Effector memory CD4-positive, alpha-beta T cell (primary cell): ENCODE measurements around the gene DPCD.

ENCODE experiments used
- DNase-seq, 3 donors: peaks; one replicate each; pipeline ENCODE4 v3.0.0-alpha.2; 2020
- H3K27ac ChIP-seq: 2 replicates; pipeline ENCODE4 v1.7.0; 2013; ENCODE audit warnings: mild to moderate bottlenecking, low read length, moderate library complexity; ENCODE audit not compliant: insufficient read depth, poor library complexity, severe bottlenecking
- H3K27me3 ChIP-seq: replicated peaks from 2 replicates; pipeline ENCODE4 v1.7.0; 2013; ENCODE audit warnings: mild to moderate bottlenecking, low read length; ENCODE audit not compliant: insufficient read depth, control insufficient read depth, poor library complexity, severe bottlenecking
- H3K36me3 ChIP-seq: 2 replicates; pipeline ENCODE4 v1.7.0; 2013; ENCODE audit warnings: mild to moderate bottlenecking, low read length, moderate library complexity; ENCODE audit not compliant: control insufficient read depth, insufficient read depth
- H3K4me1 ChIP-seq: 2 replicates; pipeline ENCODE4 v1.7.0; 2013; ENCODE audit warnings: low read length, mild to moderate bottlenecking; ENCODE audit not compliant: control insufficient read depth, insufficient read depth, poor library complexity, severe bottlenecking
- H3K4me3 ChIP-seq: 2 replicates; pipeline ENCODE4 v1.7.0; 2013; ENCODE audit warnings: low read length, low read depth, mild to moderate bottlenecking; ENCODE audit not compliant: insufficient read depth, poor library complexity, severe bottlenecking
- H3K9me3 ChIP-seq: 2 replicates; pipeline ENCODE4 v1.7.0; 2013; ENCODE audit warnings: mild to moderate bottlenecking, low read length, moderate library complexity; ENCODE audit not compliant: control insufficient read depth

The DPCD gene

DNA sequence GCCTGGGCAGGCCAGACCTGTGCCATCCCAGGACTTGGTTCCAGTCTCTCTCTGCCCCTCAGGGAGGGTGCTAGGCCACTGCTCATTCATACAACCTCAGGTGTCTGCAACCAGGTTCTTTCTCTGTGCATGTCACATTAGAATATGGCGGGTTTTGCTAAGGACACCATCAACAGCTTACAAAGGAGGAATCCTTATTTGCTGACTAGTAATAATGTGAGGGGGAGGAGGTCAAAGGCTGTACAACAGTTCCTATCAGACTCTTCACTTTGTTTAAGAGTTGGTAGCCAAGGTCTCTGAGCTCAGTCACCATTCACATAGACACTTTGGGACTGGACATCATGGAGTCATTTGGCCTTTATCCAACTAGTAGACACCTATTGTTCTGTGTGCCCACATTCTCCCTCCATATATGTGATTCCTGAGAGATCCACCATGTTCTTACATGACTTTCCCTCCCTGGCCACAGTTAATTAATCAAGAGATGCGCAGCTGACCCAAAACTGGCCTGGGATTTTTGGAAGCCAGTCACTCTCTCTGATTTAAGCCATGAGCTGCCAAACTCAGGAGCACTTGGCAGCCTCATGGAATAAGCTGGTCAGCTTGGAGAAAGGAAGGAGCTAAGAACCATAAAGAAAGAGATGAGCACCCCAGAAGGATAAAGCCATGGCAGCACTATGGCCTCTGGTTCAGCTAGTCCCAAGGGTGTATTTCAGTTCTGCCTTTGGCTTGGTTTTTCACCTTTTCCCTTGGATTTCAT, 51.2 kb downstream of the DPCD start:
- Histone ChIP-seq H3K27ac (no peak overlapping the region), H3K36me3 (peaks cover 14% of the 10 kb centered on the region), H3K4me3 (no peak overlapping the region), H3K4me1 (no peaks in the 10 kb centered on the region), H3K27me3 (no peaks in the 10 kb centered on the region), H3K9me3 (no peaks in the 10 kb centered on the region)
- no peak for DNase-seq

GRCh38 chr10:101643546-101643945, 55.4 kb downstream of the DPCD start:
- Histone ChIP-seq H3K4me1 (no peaks in the 10 kb centered on the region), H3K27me3 (no peaks in the 10 kb centered on the region), H3K36me3 (peaks cover 18% of the 10 kb centered on the region), H3K9me3 (no peaks in the 10 kb centered on the region), H3K4me3 (no peak overlapping the region), H3K27ac (no peak overlapping the region)
- DNase-seq, result no peak

GRCh38 chr10:101644002-101644401, 55.9 kb downstream of the DPCD start:
- no peak for DNase-seq
- peaks cover 22% of the 10 kb centered on the region for H3K36me3 ChIP-seq
- no peaks in the 10 kb centered on the region for H3K27me3 ChIP-seq

DNA sequence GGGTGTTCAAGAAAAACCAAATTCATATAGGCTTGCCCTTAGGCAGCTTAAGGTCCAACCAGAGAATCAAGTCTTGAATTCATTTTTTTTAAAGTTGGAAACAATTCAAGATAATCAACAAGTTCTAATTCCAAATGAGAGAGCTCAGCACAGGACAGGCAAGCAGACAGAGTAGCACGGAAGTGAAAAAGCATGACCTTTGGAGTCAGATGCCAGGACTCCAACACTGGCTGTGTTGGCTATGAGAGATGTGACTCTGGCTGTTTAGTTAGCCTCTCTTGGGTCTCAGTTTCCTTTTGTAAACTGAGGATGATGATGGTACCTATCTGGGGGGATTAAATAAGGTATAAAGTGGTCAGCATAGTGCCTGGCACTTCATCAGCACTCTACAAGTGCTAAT, 57.5 kb downstream of the DPCD start:
- peaks cover 32% of the 10 kb centered on the region for H3K36me3 ChIP-seq
- no peak overlapping the region for H3K27ac ChIP-seq

More at GRCh38 chr10:101644002-101644401, 55.9 kb downstream of the DPCD start:
- H3K27ac ChIP-seq, result no peak overlapping the region
- H3K4me3 ChIP-seq, result no peak overlapping the region
- no peaks in the 10 kb centered on the region for H3K4me1 ChIP-seq
- H3K9me3 ChIP-seq, result no peaks in the 10 kb centered on the region

GRCh38 chr10:101646364-101646763, 58.2 kb downstream of the DPCD start:
- H3K4me1 ChIP-seq, result no peaks in the 10 kb centered on the region
- no peak overlapping the region for H3K4me3 ChIP-seq
- H3K27ac ChIP-seq, result no peak overlapping the region
- no peak for DNase-seq
- no peaks in the 10 kb centered on the region for H3K9me3 ChIP-seq
- H3K27me3 ChIP-seq, result no peaks in the 10 kb centered on the region
- peaks cover 39% of the 10 kb centered on the region for H3K36me3 ChIP-seq

More for the DNA sequence above, 57.5 kb downstream of the DPCD start:
- H3K27me3 ChIP-seq, result no peaks in the 10 kb centered on the region
- DNase-seq, result no peak
- H3K9me3 ChIP-seq, result no peaks in the 10 kb centered on the region
- no peak overlapping the region for H3K4me3 ChIP-seq
- H3K4me1 ChIP-seq, result no peaks in the 10 kb centered on the region

DNA sequence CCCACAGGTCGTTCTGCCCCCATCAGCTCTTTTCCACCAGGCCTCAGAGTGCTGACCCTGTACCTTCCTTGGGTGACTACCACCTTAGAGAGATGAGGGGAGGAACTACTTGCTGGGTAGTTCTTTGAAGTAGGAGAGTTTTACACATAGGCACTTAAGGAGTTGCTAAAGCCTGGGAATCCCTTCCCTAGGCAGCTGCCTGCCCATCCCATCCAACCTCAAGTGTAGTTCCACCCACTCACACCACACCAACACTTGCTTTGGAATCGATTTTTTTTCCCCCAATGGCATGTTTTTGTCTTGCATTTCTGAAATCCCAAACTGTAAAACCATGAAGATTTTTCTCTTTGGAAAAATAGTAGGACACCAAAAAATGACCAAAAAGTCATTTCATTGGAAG, 59.1 kb downstream of the DPCD start:
- H3K4me1 ChIP-seq, result no peaks in the 10 kb centered on the region
- no peak for DNase-seq
- H3K9me3 ChIP-seq, result no peaks in the 10 kb centered on the region
- no peak overlapping the region for H3K27ac ChIP-seq
- H3K4me3 ChIP-seq, result no peak overlapping the region
- H3K36me3 ChIP-seq, result peaks cover 48% of the 10 kb centered on the region
- H3K27me3 ChIP-seq, result no peaks in the 10 kb centered on the region

- H3K36me3 ChIP-seq, result peaks cover 50% of the 10 kb centered on the region
- H3K4me1 ChIP-seq, result no peaks in the 10 kb centered on the region
- no peaks in the 10 kb centered on the region for H3K9me3 ChIP-seq
- H3K27ac ChIP-seq, result no peak overlapping the region
- no peaks in the 10 kb centered on the region for H3K27me3 ChIP-seq
- no peak for DNase-seq
- no peak overlapping the region for H3K4me3 ChIP-seq
Measured at GRCh38 chr10:101649525-101650085, 61.5 kb downstream of the DPCD start.

DNA sequence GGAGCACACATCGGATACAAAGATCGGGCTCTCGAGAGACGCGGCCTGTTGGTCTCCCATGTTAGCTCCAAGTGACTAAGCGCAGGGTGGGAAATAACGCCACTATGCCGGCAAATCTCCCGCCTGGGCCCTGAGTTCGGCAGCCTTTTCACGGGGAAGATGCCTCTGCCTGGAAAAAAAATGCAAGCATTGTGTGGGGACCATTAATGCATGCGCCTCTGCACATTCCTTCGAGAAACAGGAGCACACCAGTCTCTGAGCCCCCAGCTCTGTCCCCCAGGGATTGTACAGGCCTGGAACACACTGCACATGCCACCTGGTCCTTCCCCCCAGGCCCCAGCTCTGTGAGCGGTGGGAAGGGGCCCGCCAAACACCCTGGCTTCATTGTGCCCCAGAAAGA, 62.7 kb downstream of the DPCD start:
- no peak overlapping the region for H3K4me3 ChIP-seq
- H3K27ac ChIP-seq, result no peak overlapping the region
- no peaks in the 10 kb centered on the region for H3K27me3 ChIP-seq
- no peaks in the 10 kb centered on the region for H3K9me3 ChIP-seq
- H3K36me3 ChIP-seq, result peaks cover 57% of the 10 kb centered on the region
- DNase-seq, result no peak
- no peaks in the 10 kb centered on the region for H3K4me1 ChIP-seq

- Histone ChIP-seq H3K27ac (no peak overlapping the region), H3K4me1 (no peaks in the 10 kb centered on the region), H3K4me3 (no peak overlapping the region), H3K9me3 (no peaks in the 10 kb centered on the region), H3K36me3 (peaks cover 59% of the 10 kb centered on the region), H3K27me3 (no peaks in the 10 kb centered on the region)
- no peak for DNase-seq
Measured at GRCh38 chr10:101651336-101651735, 63.2 kb downstream of the DPCD start.

DNA sequence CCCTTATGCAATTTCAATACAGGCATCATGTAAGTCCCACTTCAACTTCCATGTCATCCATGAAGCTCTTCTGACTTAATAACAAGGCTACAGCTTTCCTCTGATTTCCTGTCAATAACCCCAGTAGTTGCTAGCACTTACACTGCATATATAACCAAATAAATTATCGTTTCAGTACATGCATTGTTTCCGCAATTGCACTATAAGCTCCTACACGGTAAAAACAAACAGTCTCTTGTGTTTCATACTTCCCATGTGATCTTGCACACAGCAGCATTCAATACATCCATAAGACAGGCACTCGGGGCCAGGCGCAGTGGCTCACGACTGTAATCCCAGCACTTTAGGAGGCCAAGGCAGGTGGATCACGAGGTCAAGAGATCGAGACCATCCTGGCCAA, 65.4 kb downstream of the DPCD start:
- Histone ChIP-seq H3K27ac (no peak overlapping the region), H3K27me3 (no peaks in the 10 kb centered on the region), H3K9me3 (no peaks in the 10 kb centered on the region), H3K4me1 (no peaks in the 10 kb centered on the region), H3K36me3 (peaks cover 60% of the 10 kb centered on the region), H3K4me3 (no peak overlapping the region)
- no peak for DNase-seq
